Activated CD4-positive, alpha-beta memory T cell treated with anti-CD3 and anti-CD28 coated beads for 36 hours (primary cell): ENCODE measurements around the gene RAB25. TPM values are rescaled to one million over a fixed set of nuclear protein-coding genes. Genes with fewer than 3 reads are reported as not detected.

ENCODE experiments used
- total RNA-seq, 2 experiments: library from RNA; stranded (reverse); gene quantifications; one replicate each; pipeline ENCODE4 v1.2.3, GENCODE V29; 2021

RAB25 gene
- total RNA-seq, 2 experiments from 2014 or later = 0.52 to 0.56 TPM

Other genes with a start within 250 kb of the RAB25 start
- gene GON4L, start 203.9 kb upstream of the RAB25 start, total RNA-seq = 10 to 100 TPM; 48.0 to 51.2 TPM
- 10 to 100 TPM; 25.0 to 25.1 TPM for gene SYT11, start 201.6 kb upstream of the RAB25 start, total RNA-seq
- gene RIT1, start 149.8 kb upstream of the RAB25 start, total RNA-seq = 10 to 100 TPM; 19.1 to 21.1 TPM
- gene KHDC4, start 126.7 kb upstream of the RAB25 start, total RNA-seq = 10 to 100 TPM; 66.1 to 70.2 TPM
- gene RXFP4, start 119.5 kb upstream of the RAB25 start, total RNA-seq = not detected
- 100 to 1,000 TPM; 165 to 174 TPM for gene ARHGEF2, start 82.6 kb upstream of the RAB25 start, total RNA-seq
- 100 to 1,000 TPM; 171 to 175 TPM for gene SSR2, start 40.2 kb upstream of the RAB25 start, total RNA-seq
- 10 to 100 TPM; 32.7 to 32.9 TPM for gene UBQLN4, start 7.4 kb upstream of the RAB25 start, total RNA-seq
- 10 to 100 TPM; 61.4 to 65.1 TPM for gene LAMTOR2, start 6.4 kb upstream of the RAB25 start, total RNA-seq
- gene MEX3A, start 21.3 kb downstream of the RAB25 start, total RNA-seq = under 1 TPM; 0.43 to 0.51 TPM
- 100 to 1,000 TPM; 210 to 211 TPM for gene LMNA, start 53.6 kb downstream of the RAB25 start, total RNA-seq
- gene SEMA4A, start 92.4 kb downstream of the RAB25 start, total RNA-seq = 10 to 100 TPM; 68.2 to 75.1 TPM
- 10 to 100 TPM; 61.3 to 62.2 TPM for gene SLC25A44, start 132.9 kb downstream of the RAB25 start, total RNA-seq
- 100 to 1,000 TPM in 1 of 2 experiments, 10 to 100 TPM in 1; 99.5 to 105 TPM for gene PMF1, start 151.8 kb downstream of the RAB25 start, total RNA-seq
- 1 to 10 TPM in 1 of 2 experiments, under 1 TPM in 1; 0.90 to 2.3 TPM for gene BGLAP, start 181.0 kb downstream of the RAB25 start, total RNA-seq
- 1 to 10 TPM; 3.9 to 4.0 TPM for gene PAQR6, start 186.9 kb downstream of the RAB25 start, total RNA-seq
- gene SMG5, start 221.7 kb downstream of the RAB25 start, total RNA-seq = 10 to 100 TPM; 65.1 to 68.0 TPM
- gene TMEM79, start 223.2 kb downstream of the RAB25 start, total RNA-seq = 1 to 10 TPM; 6.8 to 9.1 TPM
- gene GLMP, start 234.5 kb downstream of the RAB25 start, total RNA-seq = 10 to 100 TPM; 13.0 to 14.8 TPM
- gene VHLL, start 238.1 kb downstream of the RAB25 start, total RNA-seq = not detected